Stimulated activated CD4-positive, alpha-beta T cell treated with anti-CD3 and anti-CD28 coated beads, Interleukin-15, amount 100 ng/mL, for 48 hours (primary cell): Measurements from ENCODE around the gene TLX1.

Experiments used
- DNase-seq, 2 donors: peaks; one replicate each; pipeline ENCODE4 v3.0.0-alpha.2; 2020; ENCODE audit warnings: low read depth in 2 of 2

TLX1 gene

DNA sequence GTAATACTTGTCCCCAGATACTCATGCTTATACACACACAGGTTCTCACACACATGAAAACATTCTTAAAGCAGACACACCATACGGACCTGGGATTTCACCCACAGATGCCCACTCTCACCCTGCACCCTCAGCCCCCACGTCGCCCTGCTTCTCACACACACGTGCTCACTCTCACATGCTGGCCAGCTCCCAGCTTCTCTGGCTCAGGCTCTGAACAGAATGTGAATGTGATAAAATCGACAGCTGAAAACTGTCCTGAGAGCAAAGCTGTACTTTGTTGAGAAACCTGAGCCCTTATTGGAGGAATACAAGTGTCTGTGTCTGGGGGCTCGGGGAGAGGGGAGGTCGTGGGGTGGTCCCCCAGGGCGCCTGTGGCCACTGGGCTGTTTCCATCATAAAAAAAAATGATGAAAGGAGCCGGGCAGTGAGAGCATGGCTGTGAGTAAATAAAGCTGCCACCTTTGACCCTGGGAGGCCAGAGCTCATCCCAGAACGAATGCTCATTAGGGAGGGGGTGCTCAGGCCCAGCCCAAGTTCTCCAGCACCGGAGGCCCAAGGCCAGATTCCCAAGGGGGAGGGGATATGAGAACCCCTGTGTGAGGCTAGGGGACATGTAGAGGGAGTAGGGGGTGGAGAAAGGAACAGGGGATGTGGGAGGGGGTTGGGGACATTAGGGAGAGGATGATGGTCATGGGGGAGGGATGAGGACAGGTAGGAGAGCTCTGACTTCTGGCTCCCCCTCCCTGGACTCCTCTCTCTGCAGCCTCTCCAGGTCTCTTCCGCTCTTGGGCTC is 18.1 kb upstream of the TLX1 start:
- no peak for DNase-seq

DNA sequence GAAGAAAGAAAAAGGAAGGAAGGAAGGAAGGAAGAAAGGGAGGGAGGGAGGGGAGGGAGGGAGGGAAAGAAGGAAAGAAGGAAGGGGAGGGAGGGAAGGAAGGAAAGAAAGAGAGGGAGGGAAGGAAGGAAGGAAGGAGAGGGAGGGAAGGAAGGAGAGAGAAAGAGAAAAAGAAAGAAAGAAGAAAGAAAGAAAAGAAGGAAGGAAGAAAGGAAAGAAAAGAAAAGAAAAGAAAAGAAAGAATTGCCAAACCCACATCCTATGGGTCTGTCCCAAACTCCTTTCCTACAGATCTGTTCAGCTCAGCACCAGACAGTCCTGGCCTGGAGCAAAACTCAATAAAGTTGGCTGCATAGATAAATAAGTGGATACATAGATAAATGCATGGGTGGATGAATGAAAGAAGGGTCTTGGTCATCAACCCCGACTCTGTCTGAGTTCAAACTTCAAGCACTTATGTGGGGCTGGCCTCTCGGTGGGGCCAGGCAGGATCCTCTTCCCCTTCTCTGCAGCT is 17.2 kb upstream of the TLX1 start:
- no peak for DNase-seq

DNA sequence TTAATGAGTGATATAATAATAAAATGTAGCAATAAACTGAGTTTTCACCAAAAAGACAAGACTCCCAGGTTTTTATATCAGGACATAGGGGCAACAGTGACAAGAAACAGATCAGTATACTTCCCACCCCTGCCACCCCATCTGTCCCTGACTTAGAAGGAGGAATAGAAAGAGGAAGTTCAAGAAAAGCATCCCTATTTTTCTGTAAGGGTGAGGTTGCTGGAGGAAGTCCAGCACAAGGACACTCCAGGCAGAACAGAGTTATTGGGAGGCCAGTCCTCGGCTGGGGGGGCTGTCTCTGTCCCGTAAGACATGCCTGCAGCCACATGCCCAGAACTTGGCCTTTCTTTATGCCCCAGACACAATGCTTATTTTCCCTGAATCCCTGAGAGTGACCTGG is 16.5 kb upstream of the TLX1 start:
- no peak for DNase-seq

DNA sequence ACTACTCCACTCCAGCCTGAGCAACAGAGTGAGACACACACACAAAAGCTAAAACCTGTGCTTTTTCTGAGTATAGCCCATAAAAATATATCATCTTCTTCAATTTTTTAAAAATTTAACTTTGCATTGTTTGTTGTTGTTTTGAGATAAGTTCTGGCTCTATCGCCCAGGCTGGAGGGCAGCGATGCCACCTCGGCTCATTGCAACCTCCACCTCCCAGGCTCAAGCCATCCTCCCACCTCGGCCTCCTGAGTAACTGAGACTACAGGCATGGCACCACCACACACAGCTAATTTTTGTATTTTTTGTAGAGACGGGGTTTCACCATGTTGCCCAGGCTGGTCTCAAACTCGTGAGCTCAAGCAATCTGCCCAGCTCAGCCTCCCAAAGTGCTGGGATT is 14.3 kb upstream of the TLX1 start:
- no peak for DNase-seq

DNA sequence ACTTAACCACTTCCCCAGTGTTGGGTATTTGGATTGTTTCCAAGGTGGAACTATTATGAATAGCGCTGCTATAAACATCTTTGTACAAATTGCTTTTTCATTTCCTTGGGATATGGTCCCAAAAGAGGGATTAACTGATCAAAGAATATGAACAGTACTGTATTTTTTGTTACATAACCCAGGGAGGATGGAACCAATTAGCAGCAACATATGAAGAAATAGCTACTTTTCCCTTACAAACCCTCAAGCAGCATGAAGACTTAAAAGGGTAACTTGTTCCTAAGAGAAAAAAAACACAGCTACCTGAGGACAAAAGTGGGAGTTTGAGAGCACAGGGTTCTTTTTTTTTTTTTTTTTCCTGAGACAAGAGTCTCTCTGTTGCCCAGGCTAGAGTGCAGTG is 13.1 kb upstream of the TLX1 start:
- no peak for DNase-seq

DNA sequence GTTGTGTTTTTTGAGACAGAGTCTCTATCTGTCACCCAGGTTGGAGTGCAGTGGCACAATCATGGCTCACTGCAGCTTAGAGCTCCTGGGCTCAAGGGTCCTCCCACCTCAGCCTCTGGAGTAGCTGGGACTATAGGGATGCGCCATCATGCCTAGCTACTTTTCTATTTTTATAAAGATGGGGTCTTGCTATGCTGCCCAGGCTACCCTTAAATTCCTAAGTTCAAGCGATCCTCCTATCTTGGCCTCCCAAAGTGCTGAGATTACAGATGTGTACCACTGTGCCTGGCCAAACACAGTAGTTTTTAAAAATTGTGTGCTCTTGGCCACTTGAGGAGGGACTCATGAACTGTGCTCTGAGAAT is 10.6 kb upstream of the TLX1 start:
- DNase-seq, result no peak

DNA sequence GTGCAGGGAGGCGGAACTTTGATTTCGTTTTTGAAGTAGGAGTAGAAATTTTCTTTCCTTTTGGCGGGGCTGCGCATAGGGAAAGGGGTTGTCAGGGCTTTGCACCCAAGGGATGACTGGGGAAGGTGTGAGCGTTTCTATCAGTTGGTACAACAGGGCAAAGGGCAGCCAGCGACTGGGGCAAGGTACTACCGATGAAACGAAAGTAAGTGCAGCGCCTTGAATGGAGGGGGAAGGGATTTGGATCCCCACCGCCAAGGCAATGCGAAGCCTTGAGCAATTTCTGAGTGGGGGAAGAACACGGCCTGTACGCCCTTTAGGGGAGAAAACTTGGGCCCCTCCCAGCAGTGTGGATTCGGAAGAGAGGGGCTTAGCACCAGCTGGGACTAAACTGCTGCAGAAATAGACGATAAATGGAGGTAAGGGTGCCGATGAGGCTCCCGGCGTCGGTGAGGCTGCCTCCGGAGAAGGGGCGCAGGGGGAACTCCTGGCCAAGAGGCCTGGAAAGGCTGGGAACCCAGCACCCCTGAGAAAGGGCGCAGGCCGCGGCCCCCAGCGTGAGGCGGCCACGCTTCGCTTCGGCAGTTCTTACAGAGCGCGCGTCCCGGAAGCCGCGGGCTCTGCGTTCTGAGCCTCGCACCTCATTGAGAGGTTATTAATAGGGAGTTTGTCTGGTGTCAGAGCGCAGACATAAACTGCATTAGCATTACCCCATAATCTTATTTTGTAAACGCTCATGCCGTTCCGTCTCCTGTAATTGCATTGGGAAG is 10.0 kb upstream of the TLX1 start:
- DNase-seq, result no peak

DNA sequence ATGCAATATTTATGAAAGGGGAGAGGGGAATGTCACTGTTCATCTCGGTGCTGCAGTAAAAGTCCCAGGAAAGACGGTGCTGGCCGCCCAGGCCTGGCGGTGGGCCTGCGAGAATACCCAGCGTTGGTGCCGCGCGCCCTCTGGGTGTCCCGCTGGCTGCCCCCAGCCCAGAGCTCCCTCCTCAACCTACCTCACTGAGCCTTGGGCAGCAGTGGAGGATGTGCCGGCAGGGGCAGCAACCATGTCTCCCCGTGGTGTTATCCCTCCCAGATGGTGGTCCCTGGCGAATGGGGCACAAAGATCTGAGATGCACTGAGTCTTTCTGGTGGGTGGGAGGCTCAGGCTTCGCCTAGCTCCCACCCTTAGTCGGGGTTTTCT is 9.5 kb upstream of the TLX1 start:
- no peak for DNase-seq

DNA sequence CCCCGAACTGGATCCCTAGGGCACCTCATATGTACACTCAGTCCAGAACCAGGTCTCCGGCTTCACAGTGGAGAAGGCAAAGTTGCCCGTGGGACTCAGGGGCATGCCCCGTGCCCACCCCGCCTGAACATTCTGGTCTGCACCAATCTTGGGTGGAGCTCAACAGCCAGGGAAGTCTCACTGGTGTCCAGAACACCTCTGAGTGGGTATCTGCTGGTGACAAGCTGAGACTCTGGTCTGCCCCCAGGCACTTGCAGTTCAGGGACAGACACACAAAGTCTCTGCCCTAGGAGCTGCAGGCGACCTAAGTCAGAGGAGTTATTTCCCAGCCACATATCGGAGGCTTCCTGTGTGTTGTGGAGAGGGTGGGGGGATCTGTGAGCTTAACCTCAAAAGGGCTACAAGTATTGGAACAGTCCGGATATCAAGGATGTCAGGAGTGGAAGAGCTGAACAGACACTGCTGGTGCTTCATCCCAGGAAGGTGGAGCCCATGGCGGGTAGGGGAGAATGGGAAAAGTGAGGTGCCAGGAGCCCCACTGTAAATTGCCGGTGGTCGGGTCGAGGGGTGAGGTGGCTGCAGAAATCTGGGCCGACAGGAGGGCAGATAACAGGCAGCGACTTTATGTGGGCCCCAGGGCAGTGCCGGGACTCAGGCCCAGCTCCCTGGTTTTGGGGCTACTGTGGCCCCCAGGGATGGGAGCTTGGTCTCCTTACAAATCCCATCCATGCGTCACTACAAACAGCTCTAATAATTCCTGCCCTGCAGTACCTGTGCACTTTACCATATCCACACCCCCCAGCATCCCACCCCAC is 8.6 kb upstream of the TLX1 start:
- no peak for DNase-seq

DNA sequence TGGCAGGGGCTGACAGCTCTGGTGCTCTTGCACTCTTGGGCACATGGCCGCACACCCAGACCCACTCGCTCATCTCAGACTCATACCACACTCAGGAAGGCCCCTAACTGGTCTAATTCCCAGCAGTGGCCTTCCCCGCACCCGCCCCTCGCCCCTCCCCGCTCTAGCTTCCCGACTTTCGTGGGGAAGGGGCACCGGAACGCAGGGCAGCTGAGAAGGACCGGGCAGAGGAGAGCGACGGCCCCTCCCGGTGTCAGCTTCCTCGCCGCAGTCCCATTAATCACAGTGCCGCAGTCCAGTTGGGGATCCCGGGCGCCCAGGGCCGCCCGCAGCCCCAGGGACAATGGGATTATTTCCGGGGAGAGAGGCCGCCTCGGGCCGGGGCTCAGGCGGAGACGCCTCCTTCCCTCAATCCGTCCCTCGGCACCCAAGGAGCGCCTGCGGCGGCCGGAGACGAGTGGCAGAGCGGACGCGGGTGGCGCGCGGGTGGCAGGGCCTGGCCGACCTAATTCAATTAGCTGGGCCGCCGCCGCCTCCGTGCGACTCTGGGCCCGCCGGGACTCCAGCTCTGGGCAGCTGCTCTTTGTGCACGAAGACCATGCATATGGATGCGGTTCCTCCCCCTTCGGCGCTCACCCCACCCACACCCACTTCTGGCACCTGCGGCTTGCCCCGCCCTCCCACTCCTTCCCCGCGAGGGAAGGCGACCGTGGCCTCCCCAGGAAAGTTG is 7.8 kb upstream of the TLX1 start:
- DNase-seq, result no peak

DNA sequence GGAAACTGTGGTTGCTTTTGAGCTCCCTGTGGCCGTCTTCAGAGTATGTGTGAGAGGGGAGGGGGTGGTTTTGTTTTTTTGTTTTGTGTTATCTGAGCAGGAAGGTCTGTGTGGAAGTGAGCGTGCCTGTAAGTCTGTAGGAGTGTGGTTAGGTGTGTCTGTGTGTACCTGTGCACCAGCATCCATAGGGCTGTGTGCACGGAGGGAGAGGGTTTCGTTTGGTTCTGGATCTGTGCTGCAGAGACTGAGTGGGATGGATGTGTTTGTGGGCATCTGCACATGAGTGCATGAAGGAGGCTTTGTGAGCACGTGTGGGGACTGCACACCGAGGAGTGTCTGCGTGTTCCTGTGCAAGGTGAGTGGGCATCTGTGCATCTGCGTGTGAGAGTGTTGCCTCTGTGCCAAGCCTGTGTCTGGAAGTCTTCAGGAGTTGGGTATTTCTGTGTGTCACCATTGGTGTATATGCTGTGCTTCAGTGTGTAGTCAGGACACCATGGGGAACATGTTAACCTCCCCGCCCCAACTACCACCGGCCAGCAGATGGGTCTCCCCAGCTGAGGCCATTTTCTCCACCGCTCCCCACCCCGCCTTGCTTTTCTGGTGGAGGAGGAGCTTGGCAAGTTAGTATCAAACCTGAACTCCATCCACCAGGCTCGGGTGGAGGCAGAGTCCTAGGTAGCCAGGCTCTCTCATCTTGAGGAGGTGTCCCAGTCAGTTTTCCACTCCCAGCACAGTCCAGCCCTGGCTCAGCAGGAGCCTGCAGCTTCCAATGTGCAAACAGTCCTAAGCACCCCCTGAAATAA is 7.1 kb upstream of the TLX1 start:
- no peak for DNase-seq

DNA sequence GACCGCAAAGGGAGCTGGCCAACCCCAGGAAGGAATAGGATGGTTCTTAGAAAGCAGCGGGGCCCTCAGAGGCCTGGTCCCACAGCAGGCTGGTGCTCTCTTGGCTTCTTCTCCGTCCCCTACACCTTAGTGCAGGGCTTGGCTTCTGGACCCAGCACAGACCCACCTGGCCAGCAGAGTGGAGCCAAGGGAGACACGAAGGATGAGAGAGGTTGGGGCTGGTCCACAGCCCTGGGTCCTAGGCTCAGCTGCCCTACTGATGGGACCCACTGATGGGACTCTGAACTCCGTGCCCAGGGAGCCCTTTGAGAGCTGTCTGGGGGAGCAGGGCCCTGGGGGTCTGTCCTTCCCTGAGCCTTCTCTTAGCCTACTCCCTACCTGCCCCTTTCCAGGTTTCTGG is 6.2 kb upstream of the TLX1 start:
- no peak for DNase-seq

DNA sequence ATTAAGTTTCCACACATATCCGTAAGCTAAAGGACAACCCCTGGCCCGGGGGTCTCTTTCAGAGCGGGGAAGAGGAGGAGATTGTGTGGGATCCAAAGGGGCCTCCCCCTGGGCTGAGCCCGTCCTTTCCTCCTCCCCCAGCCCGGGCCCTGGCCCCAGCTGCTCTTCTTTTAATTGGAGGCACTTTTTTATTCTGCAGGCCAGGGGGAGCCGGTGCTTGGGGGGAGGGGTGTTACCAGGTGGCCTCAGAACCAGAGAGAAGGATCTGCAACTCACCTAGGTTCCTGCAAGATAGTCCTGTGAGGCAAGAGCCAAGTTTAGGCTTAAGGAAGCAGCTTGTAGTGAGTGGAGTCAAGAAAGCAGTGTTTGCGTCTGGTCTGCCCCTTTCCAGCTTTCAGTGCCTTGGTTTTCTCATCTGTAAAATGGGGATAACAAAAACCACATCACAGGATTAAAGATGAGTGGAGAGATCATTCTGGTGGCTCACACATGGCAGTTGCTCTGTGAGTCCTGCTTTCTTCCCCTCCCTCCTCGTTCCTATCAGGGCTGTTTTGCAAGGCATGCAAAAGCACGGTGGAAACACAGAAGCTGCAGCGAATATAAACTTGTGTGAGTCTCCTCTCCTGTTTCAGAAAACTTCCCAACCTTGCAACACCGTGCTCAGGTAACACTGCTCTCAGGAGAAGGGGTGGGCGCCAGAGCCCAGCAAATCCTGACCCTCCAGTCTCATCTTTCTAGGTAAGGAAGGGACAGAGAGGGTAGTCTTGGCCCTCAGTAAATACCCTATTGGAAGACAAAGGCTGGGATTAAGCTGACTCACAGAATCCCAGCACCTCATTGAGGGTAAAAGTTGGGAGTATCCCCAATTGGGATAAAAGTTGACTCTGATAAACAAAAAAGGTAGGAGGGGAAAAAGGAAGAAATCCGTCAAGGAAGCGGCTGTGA is 4.1 kb upstream of the TLX1 start:
- DNase-seq, result no peak

DNA sequence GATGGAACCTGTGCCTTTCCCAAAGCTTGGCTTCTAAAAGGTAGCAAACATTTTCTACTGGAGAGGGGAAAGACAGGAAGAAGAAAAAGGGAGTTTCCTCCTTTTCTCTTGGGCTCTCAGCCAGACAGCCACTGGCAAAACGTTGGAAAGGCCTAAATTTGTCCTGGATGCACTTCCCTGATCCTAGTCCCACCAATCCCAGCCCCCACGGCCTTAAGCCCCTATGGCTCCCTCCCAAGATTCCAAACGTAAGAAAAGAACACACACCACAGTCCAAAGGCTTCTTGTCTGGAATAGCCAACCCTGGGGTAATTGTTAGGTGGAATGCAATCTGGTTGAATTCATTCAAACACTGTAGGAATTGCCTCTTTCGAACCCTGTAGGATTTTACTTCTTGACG is 959 bp upstream of the TLX1 start:
- no peak for DNase-seq

DNA sequence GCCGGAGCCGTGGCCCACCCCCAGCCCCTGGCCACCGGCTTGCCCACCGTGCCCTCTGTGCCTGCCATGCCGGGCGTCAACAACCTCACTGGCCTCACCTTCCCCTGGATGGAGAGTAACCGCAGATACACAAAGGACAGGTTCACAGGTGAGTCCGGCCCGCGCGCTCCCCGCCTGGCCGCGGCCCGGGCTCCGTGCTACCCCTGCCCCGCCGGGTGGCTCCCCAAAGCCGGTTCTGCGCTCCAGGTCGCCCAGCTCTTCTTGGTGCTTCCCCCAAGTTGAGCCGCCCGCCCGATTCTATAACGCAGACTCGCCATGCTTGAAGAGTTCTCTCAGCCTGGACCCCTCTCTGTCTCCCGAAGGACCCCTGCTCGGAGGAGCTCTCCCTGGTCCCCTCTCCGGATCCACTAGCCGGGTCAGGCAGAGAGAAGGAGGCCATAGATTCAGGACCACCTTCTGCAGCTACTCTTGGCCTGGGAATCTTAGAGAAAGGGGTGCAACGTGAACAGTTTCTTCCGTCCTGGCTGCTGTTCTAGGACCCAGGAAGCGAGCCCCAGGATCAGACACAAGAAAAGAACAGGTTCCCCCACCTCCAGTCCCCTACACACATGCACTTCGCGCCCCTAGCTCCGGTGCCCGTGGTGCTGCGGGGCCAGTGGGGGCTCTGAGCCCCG is 999 bp downstream of the TLX1 start:
- no peak for DNase-seq

DNA sequence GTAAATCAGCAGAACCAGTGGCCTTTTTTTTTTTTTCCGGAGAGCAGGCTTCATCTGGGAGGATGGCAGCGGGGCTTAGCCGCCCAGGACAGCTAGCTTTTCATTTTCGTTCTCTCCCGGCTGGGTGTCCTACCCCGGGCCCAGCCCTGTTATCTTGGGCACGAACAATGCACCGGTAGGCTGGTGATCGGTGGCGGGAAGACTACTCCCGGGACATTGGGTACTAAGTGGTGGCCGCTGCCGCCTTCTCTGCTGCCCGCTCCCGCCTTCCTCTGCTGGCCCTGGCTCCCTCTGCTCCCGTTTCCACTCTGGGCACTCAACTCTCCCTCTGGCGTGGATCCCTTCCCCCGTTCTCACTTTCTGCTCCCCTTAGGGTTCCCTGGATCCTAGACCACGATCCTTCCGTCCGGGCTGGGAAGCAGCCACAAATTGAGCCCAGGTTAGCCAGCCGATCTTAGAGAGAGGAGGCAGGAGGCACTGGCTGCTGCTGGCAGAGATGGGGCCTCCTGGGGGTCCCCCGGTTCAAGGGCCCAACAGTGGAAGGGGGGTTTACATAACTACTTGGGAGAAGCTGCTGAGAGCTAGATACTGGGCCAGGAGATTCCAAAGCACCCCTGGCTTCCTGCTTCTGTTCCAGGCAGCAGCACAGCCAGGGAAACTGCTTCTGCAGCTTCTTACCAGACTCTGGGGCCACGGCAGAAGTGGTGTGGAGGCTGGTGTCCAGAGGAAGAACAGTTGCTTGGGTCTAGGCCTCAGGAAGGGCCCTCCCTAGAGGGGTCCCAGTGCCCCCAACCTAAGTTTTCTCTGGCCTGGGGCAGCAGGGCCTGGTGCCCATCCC is 1.8 kb downstream of the TLX1 start:
- DNase-seq, result no peak

DNA sequence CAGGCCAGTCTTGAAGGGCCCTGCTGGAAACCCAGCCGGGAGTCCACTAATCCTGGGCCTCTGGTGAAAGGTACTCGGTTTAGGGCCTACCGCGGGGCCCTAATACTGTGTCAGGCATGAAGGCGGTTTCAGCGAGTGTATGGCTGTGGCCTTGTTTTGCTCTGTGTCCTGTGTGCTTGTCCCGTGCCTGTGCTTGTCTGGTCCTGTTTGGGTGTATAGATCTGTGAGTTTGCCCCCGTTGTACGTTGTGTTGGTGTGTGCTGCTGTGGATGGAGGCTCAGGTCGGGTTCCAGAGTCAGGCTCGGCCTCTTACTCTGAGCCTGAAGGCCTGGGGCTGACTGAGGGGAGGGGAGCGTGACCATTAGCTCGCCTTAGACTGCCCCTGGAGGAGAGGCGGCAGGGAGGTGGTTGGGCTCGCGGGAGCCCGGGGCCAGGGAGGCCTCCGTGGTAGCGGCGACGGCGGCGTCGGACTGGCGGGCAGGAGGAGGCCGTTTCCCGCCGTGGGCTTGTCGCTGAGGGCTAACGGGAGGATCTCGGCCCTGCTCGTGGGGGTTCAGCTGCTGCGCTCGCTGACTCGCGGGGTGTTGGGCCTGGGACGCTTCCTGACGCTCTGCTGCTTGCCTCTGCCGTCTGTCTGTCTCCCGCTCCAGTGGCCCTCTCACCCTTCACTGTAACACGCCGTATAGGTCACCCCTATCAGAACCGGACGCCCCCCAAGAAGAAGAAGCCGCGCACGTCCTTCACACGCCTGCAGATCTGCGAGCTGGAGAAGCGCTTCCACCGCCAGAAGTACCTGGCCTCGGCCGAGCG is 2.6 kb downstream of the TLX1 start:
- no peak for DNase-seq
